KMS-11 (cell line): ENCODE measurements around the gene KRT7.

ENCODE experiments used
- H2AFZ ChIP-seq: fragments of 200-600 bp; sonication (generic); 2 replicates; pipeline ENCODE4 v1.6.1; 2016; ENCODE audit warnings: antibody characterized with exemption, mixed run types, low read depth
- H3K27ac ChIP-seq: fragments of 200-600 bp; sonication (generic); 2 replicates; pipeline ENCODE4 v1.6.1; 2016; ENCODE audit warnings: mild to moderate bottlenecking, mixed run types
- H3K27me3 ChIP-seq: fragments of 200-600 bp; sonication (generic); 2 replicates; pipeline ENCODE4 v1.6.1; 2017; ENCODE audit warnings: mild to moderate bottlenecking, low read depth, mixed run types, moderate library complexity; ENCODE audit not compliant: insufficient read depth
- H3K36me3 ChIP-seq: fragments of 200-600 bp; sonication (generic); 2 replicates; pipeline ENCODE4 v1.6.1; 2017; ENCODE audit warnings: mild to moderate bottlenecking, mixed run types; ENCODE audit not compliant: insufficient read depth
- H3K4me1 ChIP-seq: fragments of 200-600 bp; sonication (generic); 2 replicates; pipeline ENCODE4 v1.6.1; 2016; ENCODE audit warnings: mild to moderate bottlenecking, low read depth, mixed run types; ENCODE audit not compliant: poor library complexity, severe bottlenecking
- H3K4me2 ChIP-seq: fragments of 200-600 bp; sonication (generic); 2 replicates; pipeline ENCODE4 v1.7.0; 2016; ENCODE audit warnings: mild to moderate bottlenecking, mixed run types
- H3K4me3 ChIP-seq: fragments of 200-600 bp; sonication (generic); IDR thresholded peaks from 2 replicates; pipeline ENCODE4 v1.6.1; 2017; ENCODE audit warnings: low read depth, low read length, mixed read lengths; ENCODE audit not compliant: insufficient read depth
- H3K79me2 ChIP-seq: fragments of 200-600 bp; sonication (generic); 2 replicates; pipeline ENCODE4 v1.6.1; 2016; ENCODE audit warnings: low read depth, mixed run types; ENCODE audit not compliant: insufficient read depth
- H3K9ac ChIP-seq: fragments of 200-600 bp; sonication (generic); 2 replicates; pipeline ENCODE4 v1.6.1; 2016; ENCODE audit warnings: mild to moderate bottlenecking, mixed run types
- H4K20me1 ChIP-seq: fragments of 200-600 bp; sonication (generic); 2 replicates; pipeline ENCODE4 v1.6.1; 2016; ENCODE audit warnings: mild to moderate bottlenecking, mixed run types; ENCODE audit not compliant: insufficient read depth
- CTCF ChIP-seq: fragments of 200-600 bp; sonication (generic); conservative IDR thresholded peaks from 2 replicates; pipeline ENCODE4 v1.6.1; 2017; ENCODE audit warnings: low read depth, mild to moderate bottlenecking, antibody characterized with exemption, low read length, moderate library complexity, mixed read lengths

KRT7 gene

GRCh38 chr12:52247622-52248540 lies 14.8 kb downstream of the KRT7 start:
- Histone ChIP-seq H3K79me2 (no peaks in the 10 kb centered on the region; the same call in 1 of the 2 replicates), H4K20me1 (no peaks in the 10 kb centered on the region), H3K36me3 (no peaks in the 10 kb centered on the region), H3K27me3 (no peaks in the 10 kb centered on the region), H2AFZ (no peak overlapping the region), H3K4me3 (no peak overlapping the region), H3K27ac (peak overlapping the region; percentile 73), H3K4me1 (peaks cover 72% of the 10 kb centered on the region), H3K9ac (peak overlapping the region; percentile 69; the same call in 1 of the 2 replicates), H3K4me2 (peak overlapping the region; percentile 98)
- TF ChIP-seq CTCF, result no peak

GRCh38 chr12:52248541-52249461 lies 15.8 kb downstream of the KRT7 start:
- Histone ChIP-seq H3K4me2 (peak overlapping the region; percentile 98), H3K27ac (peak overlapping the region; percentile 73), H3K27me3 (no peaks in the 10 kb centered on the region), H3K79me2 (no peaks in the 10 kb centered on the region; the same call in 1 of the 2 replicates), H4K20me1 (no peaks in the 10 kb centered on the region), H3K9ac (peak overlapping the region; percentile 69), H3K4me3 (no peak overlapping the region), H2AFZ (peak overlapping the region; percentile 73), H3K36me3 (no peaks in the 10 kb centered on the region), H3K4me1 (peaks cover 63% of the 10 kb centered on the region)
- TF ChIP-seq CTCF, result no peak

- Histone ChIP-seq H3K4me2 (peak overlapping the region; percentile 98), H4K20me1 (no peaks in the 10 kb centered on the region), H2AFZ (peak overlapping the region; percentile 73), H3K27me3 (no peaks in the 10 kb centered on the region), H3K4me1 (peaks cover 55% of the 10 kb centered on the region), H3K79me2 (no peaks in the 10 kb centered on the region; the same call in 1 of the 2 replicates), H3K27ac (peak overlapping the region; percentile 73), H3K9ac (peak overlapping the region; percentile 69; the same call in 1 of the 2 replicates), H3K4me3 (no peak overlapping the region), H3K36me3 (no peaks in the 10 kb centered on the region)
- no peak for TF ChIP-seq CTCF
These were observed 16.5 kb downstream of the KRT7 start for GRCh38 chr12:52249511-52250047.
